ENCODE data around the gene KIAA0408. TPM values are rescaled to one million over a fixed set of nuclear protein-coding genes. Genes with fewer than 3 reads are reported as not detected.

The KIAA0408 gene
- total RNA-seq, 1 donor from 2014 or later = not detected

DNA sequence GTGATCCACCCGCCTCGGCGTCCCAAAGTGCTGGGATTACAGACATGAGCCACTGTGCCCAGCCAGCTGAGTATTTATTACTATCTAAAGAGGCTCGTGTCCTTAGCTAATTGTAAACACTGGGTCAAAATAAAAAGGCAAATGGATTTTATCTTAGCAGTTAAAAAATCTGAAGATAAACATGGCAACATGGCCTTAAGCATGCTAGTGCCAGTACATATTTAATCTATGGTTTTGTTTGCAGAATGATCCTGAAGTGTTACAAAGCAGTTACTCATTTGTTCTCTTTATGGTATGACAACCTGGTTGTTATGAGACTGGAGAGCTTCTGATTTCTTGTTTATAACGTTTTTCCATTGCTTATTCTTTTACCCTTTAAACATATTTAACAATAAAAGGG lies 3.9 kb upstream of the KIAA0408 start:
- peak; percentile 54 for DNase-seq (ENCODE audit: low read depth)
- Histone ChIP-seq H3K4me3 (ENCODE audit: low read depth, low read length) (no peak overlapping the region), H3K36me3 (ENCODE audit: control insufficient read depth, insufficient read depth, low read length) (no peaks in the 10 kb centered on the region), H3K27me3 (ENCODE audit: control insufficient read depth, insufficient read depth, low read length) (no peaks in the 10 kb centered on the region)
- TF ChIP-seq, protein P1, sequence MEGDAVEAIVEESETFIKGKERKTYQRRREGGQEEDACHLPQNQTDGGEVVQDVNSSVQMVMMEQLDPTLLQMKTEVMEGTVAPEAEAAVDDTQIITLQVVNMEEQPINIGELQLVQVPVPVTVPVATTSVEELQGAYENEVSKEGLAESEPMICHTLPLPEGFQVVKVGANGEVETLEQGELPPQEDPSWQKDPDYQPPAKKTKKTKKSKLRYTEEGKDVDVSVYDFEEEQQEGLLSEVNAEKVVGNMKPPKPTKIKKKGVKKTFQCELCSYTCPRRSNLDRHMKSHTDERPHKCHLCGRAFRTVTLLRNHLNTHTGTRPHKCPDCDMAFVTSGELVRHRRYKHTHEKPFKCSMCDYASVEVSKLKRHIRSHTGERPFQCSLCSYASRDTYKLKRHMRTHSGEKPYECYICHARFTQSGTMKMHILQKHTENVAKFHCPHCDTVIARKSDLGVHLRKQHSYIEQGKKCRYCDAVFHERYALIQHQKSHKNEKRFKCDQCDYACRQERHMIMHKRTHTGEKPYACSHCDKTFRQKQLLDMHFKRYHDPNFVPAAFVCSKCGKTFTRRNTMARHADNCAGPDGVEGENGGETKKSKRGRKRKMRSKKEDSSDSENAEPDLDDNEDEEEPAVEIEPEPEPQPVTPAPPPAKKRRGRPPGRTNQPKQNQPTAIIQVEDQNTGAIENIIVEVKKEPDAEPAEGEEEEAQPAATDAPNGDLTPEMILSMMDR (IDR thresholded peaks at IDR 0.05; ENCODE audit: insufficient read depth, low read length, severe bottlenecking) = no peak
- no peak for FAIRE-seq

DNA sequence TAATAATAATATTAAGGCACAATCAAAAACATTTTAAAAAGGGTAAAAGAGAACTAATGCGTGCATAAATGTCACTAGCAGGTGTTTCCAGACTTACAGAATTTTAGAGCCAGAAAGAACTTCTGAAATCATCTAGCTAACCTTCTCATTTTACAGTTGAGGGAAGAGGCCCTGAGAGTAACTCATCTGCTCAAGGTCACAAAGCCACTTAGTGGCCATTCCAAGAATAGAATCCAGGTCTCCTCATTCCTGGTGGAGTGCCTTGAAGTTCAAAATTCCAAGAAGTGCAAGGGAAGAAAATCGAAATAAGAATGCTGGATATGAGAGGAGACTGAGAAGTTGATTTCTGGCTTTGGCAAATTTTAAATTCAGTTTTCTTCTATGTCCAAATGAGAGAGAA lies 3.2 kb upstream of the KIAA0408 start:
- TF ChIP-seq, protein P1 (IDR thresholded peaks at IDR 0.05; ENCODE audit: insufficient read depth, low read length, severe bottlenecking) = no peak
- DNase-seq (ENCODE audit: low read depth) = no peak
- no peak for FAIRE-seq

DNA sequence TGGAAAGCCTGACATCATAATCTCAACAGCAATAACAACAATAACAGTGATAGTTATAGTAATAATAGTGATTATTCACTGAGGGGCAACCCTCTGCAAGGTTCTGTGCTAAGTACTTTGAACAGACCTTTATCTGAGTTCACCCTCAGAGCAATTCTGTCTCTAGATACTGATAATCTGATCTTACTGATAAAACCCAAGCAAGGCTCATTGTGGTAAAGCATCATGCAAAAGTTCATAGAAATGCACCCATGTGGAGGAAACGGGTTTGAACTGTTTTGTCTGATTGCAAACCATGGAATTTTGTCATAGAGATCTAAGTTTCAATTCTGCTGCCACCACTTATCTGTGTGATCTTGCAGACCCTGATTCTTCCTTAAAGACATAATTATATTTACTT lies 1.3 kb upstream of the KIAA0408 start:
- H3K27me3 ChIP-seq (ENCODE audit: control insufficient read depth, insufficient read depth, low read length) = no peaks in the 10 kb centered on the region
- no peak for FAIRE-seq
- DNase-seq (ENCODE audit: low read depth) = no peak
- no peaks in the 10 kb centered on the region for H3K36me3 ChIP-seq (ENCODE audit: control insufficient read depth, insufficient read depth, low read length)
- H3K4me3 ChIP-seq (ENCODE audit: low read depth, low read length) = no peak overlapping the region
- TF ChIP-seq, protein P1 (IDR thresholded peaks at IDR 0.05; ENCODE audit: insufficient read depth, low read length, severe bottlenecking) = no peak

More for the DNA sequence above, 3.2 kb upstream of the KIAA0408 start:
- Histone ChIP-seq H3K27me3 (ENCODE audit: control insufficient read depth, insufficient read depth, low read length) (no peaks in the 10 kb centered on the region), H3K36me3 (ENCODE audit: control insufficient read depth, insufficient read depth, low read length) (no peaks in the 10 kb centered on the region), H3K4me3 (ENCODE audit: low read depth, low read length) (no peak overlapping the region)

DNA sequence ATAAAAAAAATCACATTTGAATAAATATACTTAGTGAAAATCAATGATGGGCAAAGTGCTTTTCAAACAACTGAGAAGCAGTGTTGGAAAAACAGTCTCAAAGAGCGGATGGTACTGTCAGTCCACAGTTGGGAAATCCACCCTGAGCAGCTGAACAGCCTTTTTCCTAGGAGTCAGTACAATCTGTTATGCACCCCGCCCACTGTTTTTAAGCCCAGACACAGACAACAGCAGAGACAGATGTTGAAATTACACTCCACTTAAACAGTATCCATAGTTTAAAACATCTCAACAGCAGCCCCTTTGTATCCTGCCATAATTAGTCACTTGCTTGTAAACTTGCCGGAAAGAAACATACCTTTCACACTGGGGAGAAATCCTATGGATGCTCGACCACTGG lies 372 bp downstream of the KIAA0408 start:
- FAIRE-seq = no peak
- DNase-seq (ENCODE audit: low read depth) = no peak
- H3K4me3 ChIP-seq (ENCODE audit: low read depth, low read length) = no peak overlapping the region
- H3K36me3 ChIP-seq (ENCODE audit: control insufficient read depth, insufficient read depth, low read length) = no peaks in the 10 kb centered on the region
- H3K27me3 ChIP-seq (ENCODE audit: control insufficient read depth, insufficient read depth, low read length) = no peaks in the 10 kb centered on the region
- TF ChIP-seq, protein P1 (IDR thresholded peaks at IDR 0.05; ENCODE audit: insufficient read depth, low read length, severe bottlenecking) = no peak

DNA sequence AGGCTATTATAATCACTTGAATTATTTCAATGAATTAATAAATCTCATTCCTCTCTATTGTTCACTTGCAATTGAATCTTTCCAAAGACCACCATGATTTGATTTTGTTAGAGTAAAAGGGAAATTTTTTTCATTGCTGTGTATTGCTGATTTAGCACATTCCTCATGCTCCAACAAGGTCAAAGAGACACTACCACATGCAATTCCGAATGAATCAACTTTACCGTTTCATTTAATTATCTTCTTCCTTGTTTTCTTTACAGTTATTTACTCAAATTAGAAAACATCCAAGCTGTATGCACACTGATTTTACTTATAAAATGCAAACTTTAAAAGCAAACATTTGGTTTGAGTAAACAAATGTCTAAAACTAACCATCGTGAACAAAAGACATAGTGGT lies 967 bp downstream of the KIAA0408 start:
- TF ChIP-seq, protein P1 (IDR thresholded peaks at IDR 0.05; ENCODE audit: insufficient read depth, low read length, severe bottlenecking) = no peak
- Histone ChIP-seq H3K4me3 (ENCODE audit: low read depth, low read length) (no peak overlapping the region), H3K27me3 (ENCODE audit: control insufficient read depth, insufficient read depth, low read length) (no peaks in the 10 kb centered on the region), H3K36me3 (ENCODE audit: control insufficient read depth, insufficient read depth, low read length) (no peaks in the 10 kb centered on the region)
- DNase-seq (ENCODE audit: low read depth) (no peak), FAIRE-seq (no peak)

DNA sequence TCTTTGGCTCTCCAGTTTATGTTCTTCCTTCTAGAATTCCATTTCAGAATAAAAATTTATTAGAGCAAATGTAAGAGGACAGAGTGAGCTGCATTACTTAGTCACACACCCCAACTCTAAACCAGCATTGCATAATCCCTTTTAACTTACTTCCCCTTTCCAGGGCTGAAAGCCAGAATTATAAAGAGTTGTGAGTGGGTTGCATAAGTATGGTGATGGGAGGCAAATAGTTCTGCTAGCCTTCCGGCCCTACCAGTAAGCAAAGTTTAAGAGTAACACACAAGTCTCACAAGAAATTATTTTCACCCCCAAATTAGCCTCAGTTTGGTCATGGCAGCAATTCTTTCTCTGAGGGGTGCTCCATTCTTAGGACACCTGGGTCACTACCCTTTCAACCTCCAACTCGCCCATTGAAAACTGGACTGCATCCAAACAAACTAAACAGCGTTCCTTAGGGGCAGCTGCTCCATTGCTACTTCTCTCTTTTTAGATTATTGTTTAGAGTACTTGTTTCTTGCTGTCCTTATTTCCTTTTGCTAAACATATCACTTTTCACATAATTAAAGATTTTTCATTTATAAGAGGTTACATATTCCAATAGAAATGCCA lies 1.6 kb downstream of the KIAA0408 start:
- no peak for FAIRE-seq
- Histone ChIP-seq H3K36me3 (ENCODE audit: control insufficient read depth, insufficient read depth, low read length) (no peaks in the 10 kb centered on the region), H3K27me3 (ENCODE audit: control insufficient read depth, insufficient read depth, low read length) (no peaks in the 10 kb centered on the region), H3K4me3 (ENCODE audit: low read depth, low read length) (no peak overlapping the region)
- DNase-seq (ENCODE audit: low read depth) = peak; percentile 75
- TF ChIP-seq, protein P1 (IDR thresholded peaks at IDR 0.05; ENCODE audit: insufficient read depth, low read length, severe bottlenecking) = no peak

Data from bronchial epithelial cell (primary cell).